Thoracic aorta (tissue), 2 donors: Measurements from ENCODE around the gene HNRNPC. TPM values are rescaled to one million over a fixed set of nuclear protein-coding genes. Genes with fewer than 3 reads are reported as not detected.
"Not testable (repeated sequence)": the region's sequence is repeated elsewhere in the genome, so short reads cannot be mapped to it uniquely, and the experiment has no call there.

Source experiments
- ATAC-seq: fragments of 150-250 bp; one replicate; pipeline ENCODE4 v1.8.0; 2017; ENCODE audit warnings: low read depth; ENCODE audit not compliant: insufficient number of reproducible peaks, low FRiP score
- DNase-seq: peaks from one replicate; pipeline ENCODE4 v3.0.0-alpha.2; 2020; ENCODE audit warnings: low spot score
- H3K27ac ChIP-seq, 2 donors: fragments of 200-600 bp; sonication (generic); 1 replicate in 1 of 2; 2 replicates in 1 of 2; pipeline ENCODE4 v1.5.1; 2016; ENCODE audit warnings: mild to moderate bottlenecking in 2 of 2, moderate library complexity in 2 of 2
- H3K27me3 ChIP-seq: fragments of 200-600 bp; sonication (generic); replicated peaks from 2 replicates; pipeline ENCODE4 v1.6.0; 2016; ENCODE audit warnings: mild to moderate bottlenecking; ENCODE audit not compliant: insufficient read depth
- H3K36me3 ChIP-seq: fragments of 200-600 bp; sonication (generic); one replicate; pipeline ENCODE4 v1.5.1; 2016
- H3K4me1 ChIP-seq, 2 donors: fragments of 200-600 bp; sonication (generic); 1 replicate in 1 of 2; 2 replicates in 1 of 2; pipeline versions ENCODE4 v1.5.1 to v1.6.0; 2016; ENCODE audit warnings: low read depth in 2 of 2, mild to moderate bottlenecking in 1 of 2; ENCODE audit not compliant: control insufficient read depth in 1 of 2
- H3K4me3 ChIP-seq: fragments of 200-600 bp; sonication (generic); 2 replicates; pipeline ENCODE4 v1.5.1; 2016; ENCODE audit warnings: mild to moderate bottlenecking
- H3K9me3 ChIP-seq: fragments of 200-600 bp; sonication (generic); 2 replicates; pipeline ENCODE4 v1.5.1; 2016
- CTCF ChIP-seq: fragments of 200-600 bp; sonication (generic); IDR thresholded peaks from one replicate; pipeline ENCODE4 v1.5.1; 2019; ENCODE audit warnings: antibody characterized with exemption
- total RNA-seq, 2 donors: library from RNA; depleted of rRNA; stranded (reverse); fragments of >200 nt; gene quantifications; one replicate each; pipeline versions ENCODE4 v1.1.0 to v1.2.3, GENCODE V29; 2016

The HNRNPC gene
- total RNA-seq, 2 donors from 2014 or later, result 208 to 422 TPM

GRCh38 chr14:21258005-21258888 lies 11.0 kb downstream of the HNRNPC start:
- Histone ChIP-seq H3K4me1 (peaks cover 45 to 81% of the 10 kb centered on the region in 2 donors), H3K27me3 (no peaks in the 10 kb centered on the region), H3K36me3 (peaks cover 34% of the 10 kb centered on the region), H3K4me3 (no peak overlapping the region), H3K9me3 (no peaks in the 10 kb centered on the region), H3K27ac (no peak overlapping the region)
- ATAC-seq, result no peak
- no peak for DNase-seq
- TF ChIP-seq CTCF, result no peak

GRCh38 chr14:21257394-21257909 lies 11.8 kb downstream of the HNRNPC start:
- Histone ChIP-seq H3K4me1 (peaks cover 38 to 75% of the 10 kb centered on the region in 2 donors), H3K9me3 (no peaks in the 10 kb centered on the region), H3K27me3 (no peaks in the 10 kb centered on the region), H3K27ac (no peak overlapping the region), H3K36me3 (peaks cover 32% of the 10 kb centered on the region), H3K4me3 (peak overlapping the region; percentile 3)
- TF ChIP-seq CTCF, result no peak
- ATAC-seq (no peak), DNase-seq (no peak)

- no peak for TF ChIP-seq CTCF
- ATAC-seq, result no peak
- Histone ChIP-seq H3K9me3 (no peaks in the 10 kb centered on the region), H3K36me3 (peaks cover 30% of the 10 kb centered on the region), H3K27ac (no peak overlapping the region), H3K27me3 (no peaks in the 10 kb centered on the region), H3K4me1 (peaks cover 33 to 68% of the 10 kb centered on the region in 2 donors), H3K4me3 (no peak overlapping the region)
- DNase-seq, result no peak
Measured at GRCh38 chr14:21256539-21257393, 12.5 kb downstream of the HNRNPC start.

- H3K9me3 ChIP-seq, ATAC-seq, H3K4me3 ChIP-seq, H3K27me3 ChIP-seq, DNase-seq, H3K27ac ChIP-seq: not testable (repeated sequence)
- H3K4me1 ChIP-seq, result peaks cover 26 to 61% of the 10 kb centered on the region in 2 donors
- H3K36me3 ChIP-seq, result peaks cover 30% of the 10 kb centered on the region
Measured at GRCh38 chr14:21256102-21256447, 13.2 kb downstream of the HNRNPC start.

- peaks cover 26 to 56% of the 10 kb centered on the region in 2 donors for H3K4me1 ChIP-seq
Measured at GRCh38 chr14:21255385-21256101, 13.7 kb downstream of the HNRNPC start.

More at GRCh38 chr14:21255385-21256101, 13.7 kb downstream of the HNRNPC start:
- no peaks in the 10 kb centered on the region for H3K9me3 ChIP-seq
- no peak for ATAC-seq
- TF ChIP-seq CTCF, result no peak
- H3K36me3 ChIP-seq, result peaks cover 25% of the 10 kb centered on the region
- H3K27me3 ChIP-seq, result no peaks in the 10 kb centered on the region
- no peak for DNase-seq
- H3K4me3 ChIP-seq, result no peak overlapping the region
- no peak overlapping the region for H3K27ac ChIP-seq
